D341Med (cell line): ENCODE measurements around the gene MRC2.

Experiments used
- DNase-seq: peaks from one replicate; pipeline ENCODE4 v3.0.0; 2012; ENCODE audit warnings: low spot score

Gene MRC2

DNA sequence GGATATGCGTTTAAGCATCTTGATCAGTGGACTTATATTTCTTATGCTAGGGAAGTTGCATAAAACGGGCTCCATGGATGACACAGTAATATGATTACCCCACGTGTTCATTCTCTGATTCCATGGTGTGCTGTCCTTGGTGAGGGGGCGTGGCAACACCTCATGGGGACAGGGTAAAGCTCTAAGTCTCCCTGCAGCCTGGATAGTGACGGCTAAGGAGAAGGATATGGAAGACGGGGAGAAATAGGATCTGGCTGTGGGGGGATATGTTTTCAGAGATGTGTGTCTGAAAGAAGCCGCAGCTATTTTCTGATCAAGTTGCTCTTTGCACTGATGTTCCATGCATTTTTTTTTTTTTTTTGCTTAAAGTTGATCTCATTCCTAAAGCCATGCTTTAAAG is 96.4 kb downstream of the MRC2 start:
- peak; percentile 28 for DNase-seq

DNA sequence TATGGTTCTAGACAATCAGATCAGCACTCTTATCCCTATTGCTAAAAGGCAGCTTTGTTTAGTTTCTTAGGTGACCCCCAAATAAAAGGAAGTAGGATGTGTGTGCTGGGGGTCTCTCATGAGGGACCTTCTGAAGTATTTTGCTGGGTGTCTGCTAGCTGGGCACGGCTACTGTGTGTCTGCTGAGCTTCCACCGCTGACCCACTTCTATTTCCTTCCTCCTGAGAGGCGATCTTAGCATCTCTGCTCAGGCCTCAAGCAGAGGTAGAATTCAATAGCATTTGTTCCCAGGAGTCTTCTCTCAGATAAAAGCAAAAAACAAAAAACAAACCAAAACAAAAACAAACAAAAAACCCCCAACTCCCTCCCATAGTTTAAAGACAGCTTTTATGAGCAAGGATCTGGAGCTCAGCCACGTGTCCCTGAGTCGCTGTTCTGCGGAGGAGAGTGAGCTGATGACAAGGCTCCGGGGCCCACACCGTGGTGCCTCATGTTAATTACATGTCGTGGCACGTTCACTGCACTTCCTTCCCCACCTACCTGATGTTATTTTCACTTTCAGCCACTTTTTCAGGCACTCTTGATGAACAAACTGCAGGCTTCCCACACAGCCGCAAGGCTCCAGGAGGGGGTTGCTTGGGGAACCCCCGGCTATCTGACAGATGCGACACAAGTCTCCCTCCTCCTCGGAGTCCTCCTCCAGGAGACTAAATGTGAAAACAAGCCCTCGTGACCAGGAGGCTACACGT is 97.1 kb downstream of the MRC2 start:
- DNase-seq = no peak

DNA sequence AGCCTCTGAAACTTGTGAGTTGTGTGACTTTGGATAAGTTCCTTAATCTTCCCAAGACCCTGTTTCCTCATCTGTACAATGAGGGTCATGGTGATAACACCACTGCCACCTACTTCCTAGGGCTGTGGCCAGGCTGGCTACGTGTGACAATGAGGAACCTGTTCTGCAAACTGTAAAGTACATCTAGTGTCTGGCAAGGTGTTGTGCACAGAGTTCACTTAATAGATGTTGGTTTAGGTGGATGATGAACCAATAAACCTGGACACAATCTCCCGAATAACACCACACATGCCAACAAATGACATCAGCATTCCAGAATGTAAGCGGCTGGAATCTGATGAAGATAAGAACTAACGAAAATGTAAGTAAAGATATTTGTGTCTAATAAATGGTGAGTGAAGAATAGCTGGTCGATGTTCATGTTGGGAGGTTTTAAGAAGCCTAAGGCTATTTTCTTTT is 98.3 kb downstream of the MRC2 start:
- no peak for DNase-seq

DNA sequence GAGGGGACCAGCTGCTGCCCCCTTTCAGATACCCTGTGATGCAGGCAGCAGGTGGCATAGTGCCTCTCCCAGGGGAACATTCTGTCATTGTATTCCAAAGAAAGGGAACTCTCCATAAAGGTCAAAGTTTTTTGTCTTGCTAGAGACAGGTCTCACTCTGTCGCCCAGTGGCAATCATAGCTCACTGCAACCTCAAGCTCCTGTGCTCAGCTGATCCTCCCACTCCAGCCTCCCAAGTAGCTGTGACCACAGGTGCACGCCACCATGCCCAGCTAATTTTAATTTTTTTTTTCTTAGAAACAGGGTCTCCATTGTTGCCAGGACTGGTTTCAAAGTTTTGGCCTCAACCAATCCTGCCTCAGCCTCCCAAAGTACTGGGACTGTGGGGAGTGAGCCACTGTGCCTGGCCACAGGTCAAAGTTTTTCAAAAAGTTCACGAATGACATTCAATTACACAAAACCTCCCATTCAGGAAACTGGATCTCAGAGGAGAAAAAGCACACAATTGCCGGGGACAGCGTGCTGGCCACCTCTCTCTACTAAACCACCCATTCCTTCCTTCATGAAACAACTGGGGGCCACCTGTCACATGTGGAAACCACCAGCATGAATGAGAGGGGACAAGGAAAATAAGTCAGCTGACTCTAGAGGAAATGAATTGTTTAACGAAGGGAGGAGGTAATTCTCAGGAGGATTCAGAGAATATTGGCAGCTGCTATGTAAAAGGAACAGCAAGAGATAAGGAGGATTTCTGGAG is 100.6 kb downstream of the MRC2 start:
- no peak for DNase-seq

DNA sequence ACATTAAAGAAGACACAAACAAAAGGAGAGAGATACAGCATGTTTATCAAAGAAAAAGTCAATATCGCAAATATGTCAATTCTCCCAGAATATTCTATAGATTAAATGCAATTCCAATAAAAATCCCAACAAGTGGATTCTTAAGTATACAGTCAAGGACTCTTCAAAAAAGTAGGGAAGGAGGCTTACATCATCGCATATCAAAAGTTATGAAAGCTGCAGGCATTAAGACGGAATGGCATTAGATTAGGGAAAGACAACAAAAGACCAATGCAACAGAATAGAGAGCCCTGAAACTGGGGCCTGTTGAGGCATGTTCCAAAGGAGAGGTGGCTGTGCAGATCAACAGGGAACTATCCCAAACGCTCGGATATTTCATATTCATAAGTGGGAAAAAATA is 104.7 kb downstream of the MRC2 start:
- no peak for DNase-seq

DNA sequence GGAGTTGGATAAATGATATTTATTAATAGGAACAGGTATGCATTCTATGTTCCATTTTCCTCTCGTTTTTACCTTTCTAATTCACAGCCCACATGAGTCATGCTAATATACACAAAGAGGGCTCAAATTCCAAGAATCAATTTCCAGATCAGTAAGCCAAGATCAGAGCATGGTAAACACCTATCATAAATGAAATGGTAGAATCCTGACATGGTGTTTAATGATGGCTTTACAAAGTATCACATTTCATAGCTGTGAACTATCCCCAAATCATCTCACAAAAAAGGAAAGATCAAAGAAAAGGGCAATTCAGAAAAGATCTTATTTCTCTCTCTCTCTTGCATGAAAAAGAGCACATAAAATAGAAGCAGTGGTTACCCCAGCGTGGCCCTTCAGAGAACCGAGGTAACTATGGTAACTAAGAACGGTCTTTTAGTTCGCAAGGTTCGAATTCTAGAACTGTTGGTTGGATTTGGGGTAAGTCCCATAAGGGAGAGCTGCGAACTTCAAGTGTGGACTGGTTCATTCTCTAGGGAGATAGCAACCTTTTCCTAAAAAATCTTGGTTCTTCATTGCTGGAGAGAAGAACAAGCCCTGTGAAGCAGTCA is 107.7 kb downstream of the MRC2 start:
- no peak for DNase-seq

DNA sequence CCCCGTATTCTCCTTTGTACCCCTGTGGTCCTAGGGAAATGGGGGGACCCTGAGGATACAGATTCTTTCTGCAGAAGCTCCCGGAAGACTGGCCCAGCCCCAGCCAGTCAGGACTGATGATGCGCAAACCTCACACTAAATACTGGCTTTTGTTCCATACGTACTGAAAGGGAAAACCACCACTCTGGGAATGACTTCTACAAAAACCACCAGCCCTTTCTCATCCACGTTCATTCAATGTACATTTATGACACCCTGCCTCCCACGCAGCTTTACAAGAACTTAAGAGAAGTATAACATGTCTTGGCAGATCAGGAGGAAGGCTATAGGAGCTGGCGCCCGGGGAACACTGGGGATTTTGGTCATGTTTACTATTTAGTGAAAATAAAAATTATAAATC is 110.0 kb downstream of the MRC2 start:
- no peak for DNase-seq

DNA sequence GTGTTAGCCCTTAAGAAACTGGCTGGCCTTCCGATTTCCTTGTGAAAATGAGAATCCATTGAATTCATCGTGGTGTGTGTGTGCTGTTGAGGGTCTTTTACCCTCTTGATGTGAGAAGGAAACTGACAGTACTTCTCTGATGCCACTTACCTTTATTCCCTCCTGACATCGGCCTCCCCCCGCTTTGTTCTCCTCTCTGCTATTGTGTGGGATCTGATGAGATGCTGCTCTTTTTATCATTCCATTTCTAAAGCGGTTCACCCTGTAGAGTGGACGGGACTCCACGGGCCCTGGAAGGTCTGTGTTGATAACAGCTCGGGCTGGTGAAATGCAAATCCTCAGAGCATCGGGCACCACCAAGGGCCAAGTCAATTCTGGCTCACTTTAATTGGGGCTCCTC is 110.8 kb downstream of the MRC2 start:
- DNase-seq = no peak

DNA sequence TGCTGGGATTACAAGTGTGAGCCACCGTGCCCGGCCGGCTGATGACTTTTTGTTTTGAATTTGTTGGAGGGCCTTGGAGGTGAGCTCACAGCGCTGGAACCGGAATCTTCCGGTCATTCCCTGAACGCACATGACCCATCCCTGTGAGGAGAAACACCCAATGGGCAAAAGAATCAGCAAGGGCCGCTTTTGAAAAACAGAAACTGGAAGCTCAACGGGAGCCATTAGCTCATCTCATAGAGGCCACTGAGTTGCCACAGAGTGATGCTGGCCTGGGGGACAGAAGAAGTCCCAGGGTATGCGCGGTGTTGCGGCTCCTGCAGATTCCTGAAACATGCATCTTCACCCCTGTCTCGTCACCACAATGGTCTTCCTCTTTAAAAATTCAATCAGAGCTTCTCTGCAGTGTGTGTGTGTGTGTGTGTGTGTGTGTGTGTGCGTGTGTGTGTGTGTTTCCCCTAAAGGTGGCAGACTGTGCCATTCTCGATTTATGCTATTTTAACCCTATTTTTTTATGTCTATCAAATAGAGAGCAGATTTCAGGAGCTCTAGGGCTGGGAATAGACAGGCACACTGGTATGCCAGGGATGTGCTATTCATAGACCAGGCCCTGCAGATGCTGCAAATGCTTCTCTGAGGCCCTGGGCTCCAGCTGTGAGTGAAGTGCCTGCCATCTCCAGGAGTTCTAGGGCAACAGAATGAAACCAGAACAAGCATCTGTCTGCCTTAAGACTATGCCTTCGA is 112.3 kb downstream of the MRC2 start:
- no peak for DNase-seq

DNA sequence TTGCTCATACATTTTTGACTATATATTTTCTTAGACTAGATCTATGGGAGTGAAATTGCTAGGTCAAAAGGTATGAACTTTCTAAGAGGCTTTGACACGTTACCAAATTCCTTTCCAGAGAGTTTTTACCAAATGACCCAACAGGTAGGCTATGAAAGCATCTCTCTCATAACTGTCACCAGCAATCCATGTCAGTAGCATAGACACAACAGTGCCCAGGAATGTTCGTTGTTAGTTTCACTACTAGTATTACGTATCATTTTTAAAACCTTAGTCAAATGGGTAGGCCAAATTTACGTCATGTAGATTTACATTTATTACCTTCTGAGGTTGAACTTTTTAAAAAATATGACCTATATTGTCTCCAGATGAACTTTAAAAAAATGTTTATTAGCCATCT is 113.8 kb downstream of the MRC2 start:
- no peak for DNase-seq
